Loucy (cell line): ENCODE data around the gene SYCP2L.
"Not testable (repeated sequence)": the region's sequence is repeated elsewhere in the genome, so short reads cannot be mapped to it uniquely, and the experiment has no call there.

Source experiments
- H2AFZ ChIP-seq: fragments of 200-600 bp; sonication (generic); 2 replicates; pipeline ENCODE4 v1.6.0; 2016; ENCODE audit warnings: antibody characterized with exemption, mild to moderate bottlenecking, low read length, moderate library complexity
- H3F3A ChIP-seq: fragments of 200-600 bp; 2 replicates; pipeline ENCODE4 v1.6.0; 2016; ENCODE audit warnings: antibody characterized with exemption, low read depth, mild to moderate bottlenecking
- H3K27me3 ChIP-seq: fragments of 200-600 bp; sonication (generic); 2 replicates; pipeline ENCODE4 v1.6.1; 2014; ENCODE audit warnings: low read length, mild to moderate bottlenecking; ENCODE audit not compliant: insufficient read depth, poor library complexity, severe bottlenecking
- H3K36me3 ChIP-seq: fragments of 200-600 bp; sonication (generic); 2 replicates; pipeline ENCODE4 v1.6.1; 2016; ENCODE audit warnings: low read length; ENCODE audit not compliant: insufficient read depth
- H3K4me1 ChIP-seq: fragments of 200-600 bp; sonication (generic); 2 replicates; pipeline ENCODE4 v1.5.1; 2014; ENCODE audit warnings: low read length, mild to moderate bottlenecking; ENCODE audit not compliant: insufficient read depth, poor library complexity, severe bottlenecking
- H3K4me2 ChIP-seq: fragments of 200-600 bp; sonication (generic); 2 replicates; pipeline ENCODE4 v1.6.0; 2014; ENCODE audit warnings: antibody characterized with exemption, low read length, low read depth, mild to moderate bottlenecking; ENCODE audit not compliant: poor library complexity, severe bottlenecking
- H3K4me3 ChIP-seq: fragments of 200-600 bp; sonication (generic); 2 replicates; pipeline ENCODE4 v1.5.1; 2014; ENCODE audit warnings: low read length, mild to moderate bottlenecking, mixed read lengths; ENCODE audit not compliant: poor library complexity, severe bottlenecking
- H3K79me2 ChIP-seq: fragments of 200-600 bp; sonication (generic); 2 replicates; pipeline ENCODE4 v1.6.1; 2014; ENCODE audit warnings: low read length; ENCODE audit not compliant: insufficient read depth
- H3K9ac ChIP-seq: fragments of 200-600 bp; sonication (generic); 2 replicates; pipeline ENCODE4 v1.6.0; 2014; ENCODE audit warnings: mild to moderate bottlenecking, low read depth, low read length, moderate library complexity; ENCODE audit not compliant: poor library complexity, severe bottlenecking
- H3K9me2 ChIP-seq: fragments of 200-600 bp; sonication (generic); replicated peaks from 2 replicates; pipeline ENCODE4 v1.6.1; 2016; ENCODE audit warnings: low read depth, low read length, mixed read lengths
- H3K9me3 ChIP-seq: fragments of 200-600 bp; sonication (generic); 2 replicates; pipeline ENCODE4 v1.6.1; 2014; ENCODE audit warnings: mild to moderate bottlenecking, antibody characterized with exemption, low read length, low read depth; ENCODE audit not compliant: insufficient read depth
- H4K20me1 ChIP-seq: fragments of 200-600 bp; sonication (generic); 2 replicates; pipeline ENCODE4 v1.6.0; 2014; ENCODE audit warnings: antibody characterized with exemption, low read length, mild to moderate bottlenecking; ENCODE audit not compliant: insufficient read depth, poor library complexity, severe bottlenecking
- CTCF ChIP-seq: fragments of 200-600 bp; sonication (generic); conservative IDR thresholded peaks from 2 replicates; pipeline ENCODE4 v1.5.1; 2014; ENCODE audit warnings: mild to moderate bottlenecking, antibody characterized with exemption, low read length
- EZH2phosphoT487 ChIP-seq: fragments of 200-600 bp; IDR thresholded peaks from 2 replicates; pipeline ENCODE4 v1.6.1; 2018; ENCODE audit warnings: antibody characterized with exemption, mild to moderate bottlenecking, moderate library complexity, borderline replicate concordance

SYCP2L gene

GRCh38 chr6:10862361-10862760, 24.5 kb upstream of the SYCP2L start:
- H3K9me3 ChIP-seq = no peaks in the 10 kb centered on the region
- no peaks in the 10 kb centered on the region for H3K79me2 ChIP-seq
- H3K4me3 ChIP-seq = no peak overlapping the region
- H3K27me3 ChIP-seq = no peaks in the 10 kb centered on the region
- no peaks in the 10 kb centered on the region for H3F3A ChIP-seq
- H3K36me3 ChIP-seq = no peaks in the 10 kb centered on the region
- H4K20me1 ChIP-seq = no peaks in the 10 kb centered on the region
- no peak overlapping the region for H3K9ac ChIP-seq
- no peaks in the 10 kb centered on the region for H3K4me1 ChIP-seq
- H3K4me2 ChIP-seq = no peak overlapping the region
- H2AFZ ChIP-seq = no peak overlapping the region
- TF ChIP-seq EZH2phosphoT487 (no peak), CTCF (no peak)
- H3K9me2 ChIP-seq = no peaks in the 10 kb centered on the region

GRCh38 chr6:10863031-10863430, 23.8 kb upstream of the SYCP2L start:
- H3K27me3 ChIP-seq, H3K36me3 ChIP-seq, H3K79me2 ChIP-seq, H3F3A ChIP-seq, H3K9me2 ChIP-seq, H3K9me3 ChIP-seq, H3K4me1 ChIP-seq, H3K4me2 ChIP-seq, H2AFZ ChIP-seq, H4K20me1 ChIP-seq, H3K9ac ChIP-seq, H3K4me3 ChIP-seq: not testable (repeated sequence)

DNA sequence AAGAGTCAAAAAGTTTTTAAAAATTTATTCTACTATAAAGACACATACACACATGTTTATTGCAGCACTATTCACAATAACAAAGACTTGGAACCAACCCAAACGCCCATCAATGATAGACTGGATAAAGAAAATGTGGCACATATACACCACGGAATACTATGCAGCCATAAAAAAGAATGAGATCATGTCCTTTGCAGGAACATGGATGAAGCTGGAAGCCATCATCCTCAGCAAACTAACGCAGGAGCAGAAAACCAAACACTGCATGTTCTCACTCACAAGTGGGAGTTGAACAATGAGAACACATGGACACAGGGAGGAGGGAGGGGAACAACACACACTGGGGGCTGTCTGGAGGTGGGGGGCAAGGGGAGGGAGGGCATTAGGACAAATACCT, 20.1 kb upstream of the SYCP2L start:
- not testable (repeated sequence) for H3K9me3 ChIP-seq, H4K20me1 ChIP-seq, H2AFZ ChIP-seq, H3K4me3 ChIP-seq, H3K4me2 ChIP-seq, H3F3A ChIP-seq, H3K9me2 ChIP-seq, H3K27me3 ChIP-seq, H3K36me3 ChIP-seq, H3K9ac ChIP-seq, H3K79me2 ChIP-seq, H3K4me1 ChIP-seq

DNA sequence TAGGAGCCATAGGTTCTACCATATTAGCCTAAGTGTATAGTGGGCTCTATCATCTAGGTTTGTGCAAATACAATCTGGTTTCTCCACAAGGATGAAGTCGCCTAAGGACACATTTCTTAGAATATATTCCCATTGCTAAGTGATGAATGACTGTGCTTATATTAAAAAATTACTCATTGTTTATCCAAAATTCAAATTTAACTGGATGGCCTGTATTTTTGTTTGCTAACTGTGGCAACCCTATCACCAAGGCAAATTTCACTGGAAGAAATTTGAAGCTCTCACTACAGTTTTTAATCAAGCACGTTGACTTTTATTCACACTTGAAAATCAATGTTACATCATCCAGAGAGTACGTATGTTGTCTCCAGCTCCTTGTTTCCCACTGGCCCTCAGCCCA, 18.9 kb upstream of the SYCP2L start:
- H3K9ac ChIP-seq = no peak overlapping the region

More for the DNA sequence above, 18.9 kb upstream of the SYCP2L start:
- no peak for TF ChIP-seq EZH2phosphoT487
- TF ChIP-seq CTCF = no peak
- no peaks in the 10 kb centered on the region for H3K9me2 ChIP-seq
- H3K9me3 ChIP-seq = no peaks in the 10 kb centered on the region
- H3K27me3 ChIP-seq = no peaks in the 10 kb centered on the region
- no peaks in the 10 kb centered on the region for H4K20me1 ChIP-seq
- no peaks in the 10 kb centered on the region for H3K79me2 ChIP-seq
- no peak overlapping the region for H3K4me2 ChIP-seq
- no peaks in the 10 kb centered on the region for H3K36me3 ChIP-seq
- H3F3A ChIP-seq = no peaks in the 10 kb centered on the region
- H3K4me1 ChIP-seq = no peaks in the 10 kb centered on the region
- no peak overlapping the region for H2AFZ ChIP-seq
- H3K4me3 ChIP-seq = no peak overlapping the region
